ENCODE results near the gene BTRC.

BTRC gene

GRCh38 chr10:101595591-101596433 is 241.8 kb downstream of the BTRC start:
- no peak for DNase-seq

DNA sequence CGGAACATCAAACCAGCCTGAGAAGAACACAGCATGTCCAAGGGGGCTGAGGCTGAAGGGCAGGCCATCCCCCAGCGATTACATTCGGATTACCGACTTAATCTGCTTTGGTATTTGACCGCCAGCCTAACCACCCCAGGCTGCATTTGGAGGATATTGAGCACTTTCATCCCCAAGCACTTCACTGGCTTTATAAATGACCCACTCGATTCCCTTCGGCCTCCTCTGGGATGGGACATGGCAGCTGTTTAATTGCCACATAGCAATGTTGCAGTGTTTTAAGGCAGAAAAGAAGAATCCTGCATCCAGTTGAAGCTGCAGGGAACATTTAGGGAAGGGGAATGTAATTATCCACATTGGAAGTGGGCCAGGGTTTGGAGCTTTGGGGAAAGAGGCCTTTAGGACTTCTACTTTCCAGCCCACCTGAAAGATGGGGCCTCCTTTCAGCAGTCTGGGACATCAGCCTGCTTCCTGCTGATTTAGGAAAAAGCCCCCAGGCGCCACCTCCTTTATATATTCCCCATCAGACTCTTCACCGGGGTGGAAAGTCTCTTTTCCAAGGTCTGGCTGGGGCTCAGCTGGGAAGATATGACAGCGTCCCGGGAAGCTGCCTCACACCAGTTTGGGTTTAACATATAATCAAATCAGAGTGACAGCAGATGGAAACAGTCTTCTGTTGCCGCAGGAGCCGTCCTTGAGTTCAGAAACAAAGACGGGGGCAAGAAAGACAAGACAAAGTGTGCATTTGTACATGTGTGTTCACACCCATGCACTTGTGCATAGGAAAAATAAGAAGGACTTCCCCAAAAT is 243.3 kb downstream of the BTRC start:
- no peak for DNase-seq

- DNase-seq: no peak
Measured at GRCh38 chr10:101601541-101601940, 247.6 kb downstream of the BTRC start.

DNA sequence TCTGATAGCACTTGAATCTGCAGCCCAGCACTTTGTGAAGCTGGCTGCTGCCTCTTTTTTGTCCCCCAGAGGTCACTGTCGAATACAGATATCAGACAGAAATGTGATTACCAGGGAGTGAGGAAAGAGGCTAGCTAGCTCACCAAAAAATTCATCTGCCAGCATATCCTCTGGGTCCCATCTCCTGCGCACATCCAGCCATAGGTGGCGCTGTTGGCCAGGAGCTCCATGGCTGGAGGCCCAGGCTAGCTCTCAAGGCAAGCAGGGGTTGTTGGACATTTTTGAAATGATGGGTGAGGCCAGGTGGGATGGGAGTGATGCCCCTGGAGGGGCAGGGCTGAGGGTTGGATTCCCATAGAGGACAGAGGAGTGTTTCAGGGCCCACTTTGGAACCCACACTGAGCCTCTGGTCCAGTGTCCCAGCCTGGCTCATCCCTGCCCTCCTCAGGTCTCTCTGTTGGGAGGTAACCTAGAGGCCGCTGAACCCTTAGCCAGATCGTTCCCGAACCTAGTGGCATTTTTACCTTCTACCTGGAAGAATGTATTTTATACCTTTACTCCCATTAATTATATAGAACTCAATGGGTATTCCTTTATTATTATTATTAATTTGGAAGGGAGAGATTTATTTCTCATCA is 248.9 kb downstream of the BTRC start:
- peak; percentile 53 for DNase-seq
